Measurements from ENCODE around the gene SP7.

GRCh38 chr12:53300187-53300586 is 36.0 kb downstream of the SP7 start:
- TF ChIP-seq CTCF (conservative IDR thresholded peaks at IDR 0.05), result no peak
- no peak for TF ChIP-seq EZH2 (IDR thresholded peaks at IDR 0.05; ENCODE audit: low read depth)

All from PC-9 (cell line).